GM18507 (cell line): ENCODE measurements around the gene ATP2A1.

Source experiments
- DNase-seq: peaks from one replicate; pipeline ENCODE4 v3.0.0; 2011; ENCODE audit warnings: low read depth; ENCODE audit not compliant: insufficient read length; ENCODE audit errors: extremely low spot score
- FAIRE-seq: peaks from 2 replicates; lab custom pipeline; 2011; peaks lifted over from hg19 to GRCh38; lab: Jason Lieb, UNC

The ATP2A1 gene

DNA sequence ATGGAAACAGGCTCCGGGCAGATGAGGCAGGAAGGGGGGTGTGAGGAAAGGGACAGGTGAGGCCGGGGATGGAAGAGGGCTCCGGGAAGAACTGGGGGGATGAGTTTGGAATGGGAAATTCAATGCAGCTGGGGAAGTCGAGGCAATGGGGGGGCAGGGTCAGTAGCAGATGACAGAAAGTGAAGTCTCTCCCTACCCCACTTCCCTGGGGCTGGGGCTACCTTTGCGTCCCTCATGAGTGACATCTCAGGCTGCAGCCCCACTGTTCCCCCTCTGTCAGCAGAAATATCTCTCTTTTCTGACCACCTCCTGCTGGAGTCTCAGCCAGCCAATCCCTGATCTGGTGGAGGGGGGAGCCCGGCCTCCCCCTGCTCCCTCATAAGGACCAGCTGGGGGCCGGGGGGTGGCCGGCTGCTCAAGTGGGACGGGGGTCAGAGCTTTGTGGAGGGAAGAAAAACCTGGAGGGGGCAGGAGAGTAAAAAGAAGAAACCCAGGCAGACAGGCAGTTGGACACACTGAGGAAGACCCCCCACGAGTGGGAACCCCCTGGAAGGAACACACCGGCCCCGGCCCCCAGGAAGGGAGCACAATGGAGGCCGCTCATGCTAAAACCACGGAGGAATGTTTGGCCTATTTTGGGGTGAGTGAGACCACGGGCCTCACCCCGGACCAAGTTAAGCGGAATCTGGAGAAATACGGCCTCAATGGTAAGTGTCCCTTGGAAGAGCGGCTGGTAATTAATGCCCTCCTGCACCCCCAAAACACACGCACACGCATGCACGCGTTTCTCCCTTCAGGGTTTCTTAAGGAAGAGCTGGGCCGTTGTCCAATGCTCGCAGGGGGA is at the start of gene ATP2A1:
TSS of gene ATP2A1 (plus strand) at position 406 of the 844 bp plus-strand sequence. CDS start at position 590, 184 bp downstream.
- FAIRE-seq: no peak
- no peak for DNase-seq

DNA sequence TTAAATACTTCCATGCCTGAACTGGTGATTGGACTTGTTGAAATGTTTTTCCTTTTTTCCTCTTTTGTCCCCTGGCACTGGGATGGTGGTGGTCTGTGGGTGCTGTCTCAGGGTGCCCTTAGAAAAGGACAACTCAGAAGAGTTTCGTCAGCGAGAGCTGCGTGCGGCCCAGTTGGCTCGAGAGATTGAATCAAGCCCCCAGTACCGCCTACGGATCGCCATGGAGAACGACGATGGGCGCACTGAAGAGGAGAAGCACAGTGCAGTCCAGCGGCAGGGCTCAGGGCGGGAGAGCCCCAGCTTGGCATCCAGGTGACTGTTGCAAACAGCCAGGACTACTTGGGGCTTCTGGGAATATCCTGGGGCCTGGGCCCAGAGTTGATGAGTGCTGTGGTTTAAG is 48.5 kb upstream of the ATP2A1 start:
- FAIRE-seq: no peak

DNA sequence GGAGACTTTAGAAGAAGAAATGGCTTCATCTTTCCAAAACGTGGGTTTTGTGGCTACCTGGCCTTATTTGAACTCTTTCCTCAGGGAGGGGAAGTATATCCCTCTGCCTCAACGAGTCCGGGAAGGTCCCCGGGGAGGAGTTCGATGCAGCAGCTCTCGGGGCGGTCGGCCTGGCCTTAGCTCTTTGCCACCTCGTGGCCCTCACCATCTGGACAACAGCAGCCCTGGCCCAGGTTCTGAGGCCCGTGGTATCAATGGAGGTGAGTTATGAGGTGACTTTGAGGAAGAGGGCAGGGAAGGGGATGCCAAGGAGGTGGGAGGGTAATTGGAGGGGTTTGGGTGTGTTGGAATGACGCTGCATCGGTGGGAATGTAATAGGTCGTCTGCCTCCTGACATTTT is 47.8 kb upstream of the ATP2A1 start:
- FAIRE-seq: no peak
- no peak for DNase-seq

More for the DNA sequence above, 48.5 kb upstream of the ATP2A1 start:
- DNase-seq: no peak

DNA sequence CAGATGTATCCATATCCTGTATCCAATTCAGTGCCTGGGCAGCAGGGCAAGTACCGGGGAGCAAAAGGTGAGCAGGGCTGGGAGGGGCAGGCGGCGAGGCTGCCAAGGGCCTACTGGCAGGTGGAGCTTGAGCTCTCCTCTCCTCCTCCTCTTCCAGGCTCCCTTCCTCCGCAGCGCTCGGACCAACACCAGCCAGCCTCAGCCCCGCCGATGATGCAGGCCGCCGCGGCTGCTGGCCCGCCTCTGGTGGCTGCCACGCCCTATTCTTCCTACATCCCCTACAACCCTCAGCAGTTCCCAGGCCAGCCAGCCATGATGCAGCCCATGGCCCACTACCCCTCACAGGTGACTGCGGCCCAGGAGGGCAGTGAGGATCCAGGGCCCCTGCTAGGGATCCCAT is 43.9 kb upstream of the ATP2A1 start:
- FAIRE-seq (no peak), DNase-seq (no peak)

DNA sequence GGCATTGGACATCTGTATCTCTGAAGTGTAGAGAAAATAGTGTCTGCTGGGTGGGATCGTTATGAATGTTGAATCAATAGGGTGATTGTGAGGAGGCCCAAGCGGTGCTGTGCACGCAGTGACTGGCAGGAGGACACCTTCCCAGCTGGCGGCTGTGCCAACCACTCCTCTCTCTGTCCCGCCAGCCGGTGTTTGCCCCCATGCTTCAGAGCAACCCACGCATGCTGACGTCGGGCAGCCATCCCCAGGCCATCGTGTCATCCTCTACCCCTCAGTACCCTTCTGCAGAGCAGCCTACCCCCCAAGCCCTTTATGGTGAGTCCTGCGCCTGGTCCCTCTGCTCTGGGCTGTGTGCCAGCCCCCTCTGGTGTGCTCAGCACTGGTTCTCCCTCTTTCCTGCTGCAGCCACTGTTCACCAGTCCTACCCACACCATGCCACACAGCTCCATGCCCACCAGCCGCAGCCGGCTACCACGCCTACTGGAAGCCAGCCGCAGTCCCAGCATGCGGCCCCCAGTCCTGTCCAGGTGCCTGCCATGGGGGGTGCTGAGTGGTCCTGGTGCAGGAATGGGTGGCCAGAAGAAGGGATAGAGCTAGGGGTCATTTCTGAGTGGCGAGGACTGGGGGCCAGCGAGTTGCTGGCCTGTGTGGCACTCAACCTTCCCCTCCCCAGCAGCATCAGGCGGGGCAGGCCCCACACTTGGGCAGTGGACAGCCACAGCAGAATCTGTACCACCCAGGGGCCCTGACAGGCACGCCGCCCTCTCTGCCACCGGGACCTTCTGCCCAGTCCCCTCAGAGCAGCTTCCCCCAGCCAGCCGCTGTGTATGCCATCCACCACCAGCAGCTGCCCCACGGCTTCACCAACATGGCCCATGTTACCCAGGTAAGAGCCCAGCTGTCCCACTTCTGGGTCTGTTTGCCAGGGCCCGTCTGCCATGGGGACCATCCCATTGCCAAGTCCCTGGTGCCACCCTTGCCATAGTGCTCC is 43.1 kb upstream of the ATP2A1 start:
- DNase-seq (no peak), FAIRE-seq (no peak)

DNA sequence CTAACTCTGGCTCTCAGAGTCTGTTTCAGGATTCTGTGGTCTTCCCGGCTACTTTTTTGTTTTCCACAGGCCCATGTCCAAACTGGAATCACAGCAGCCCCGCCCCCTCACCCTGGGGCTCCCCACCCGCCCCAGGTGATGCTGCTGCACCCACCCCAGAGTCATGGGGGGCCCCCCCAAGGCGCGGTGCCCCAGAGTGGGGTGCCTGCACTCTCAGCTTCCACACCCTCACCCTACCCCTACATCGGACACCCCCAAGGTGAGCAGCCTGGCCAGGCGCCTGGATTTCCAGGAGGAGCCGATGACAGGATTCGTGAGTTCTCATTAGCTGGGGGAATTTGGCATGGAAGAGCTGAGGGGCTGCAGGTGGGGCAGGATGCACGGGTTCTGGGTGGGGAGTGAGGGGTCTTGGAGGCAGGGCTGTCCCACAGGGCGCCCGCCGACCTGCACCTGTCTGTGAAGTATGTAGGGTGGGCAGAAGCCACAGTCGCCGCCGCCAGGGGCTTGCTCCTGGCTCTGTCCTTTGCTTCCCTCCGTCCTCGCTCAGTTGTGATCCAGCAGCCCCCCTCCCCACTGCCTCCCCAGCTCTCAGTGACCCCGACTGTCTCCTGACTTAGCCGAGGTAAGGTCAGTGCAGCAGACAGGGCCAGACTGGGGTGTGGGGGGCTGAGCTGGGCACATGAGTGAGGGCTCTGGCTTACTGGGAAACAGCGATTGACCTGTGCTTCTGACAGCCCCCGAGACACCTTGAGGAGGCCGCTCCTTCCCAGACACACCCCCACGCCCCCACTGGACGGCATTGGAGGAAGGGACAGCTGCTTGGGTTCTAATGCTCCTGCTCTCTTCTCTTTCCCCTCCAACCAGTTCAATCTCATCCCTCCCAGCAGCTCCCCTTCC is 42.2 kb upstream of the ATP2A1 start:
- DNase-seq (no peak), FAIRE-seq (no peak)

DNA sequence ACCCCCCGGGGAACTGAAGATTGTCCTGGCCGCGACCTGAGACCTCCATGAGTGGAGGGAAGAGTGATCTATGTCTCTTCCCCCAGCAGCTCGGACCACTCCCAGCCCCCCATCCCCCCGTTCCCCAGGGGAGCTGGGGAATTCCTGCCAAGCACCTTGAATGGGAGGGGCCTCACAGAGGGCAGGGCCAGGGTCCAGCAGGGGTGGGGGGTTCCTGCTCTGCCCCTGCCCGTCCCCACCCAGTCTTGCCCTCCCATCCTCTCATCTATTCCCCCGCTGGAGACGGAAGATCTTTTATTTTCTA is 41.6 kb upstream of the ATP2A1 start:
- DNase-seq (no peak), FAIRE-seq (no peak)

DNA sequence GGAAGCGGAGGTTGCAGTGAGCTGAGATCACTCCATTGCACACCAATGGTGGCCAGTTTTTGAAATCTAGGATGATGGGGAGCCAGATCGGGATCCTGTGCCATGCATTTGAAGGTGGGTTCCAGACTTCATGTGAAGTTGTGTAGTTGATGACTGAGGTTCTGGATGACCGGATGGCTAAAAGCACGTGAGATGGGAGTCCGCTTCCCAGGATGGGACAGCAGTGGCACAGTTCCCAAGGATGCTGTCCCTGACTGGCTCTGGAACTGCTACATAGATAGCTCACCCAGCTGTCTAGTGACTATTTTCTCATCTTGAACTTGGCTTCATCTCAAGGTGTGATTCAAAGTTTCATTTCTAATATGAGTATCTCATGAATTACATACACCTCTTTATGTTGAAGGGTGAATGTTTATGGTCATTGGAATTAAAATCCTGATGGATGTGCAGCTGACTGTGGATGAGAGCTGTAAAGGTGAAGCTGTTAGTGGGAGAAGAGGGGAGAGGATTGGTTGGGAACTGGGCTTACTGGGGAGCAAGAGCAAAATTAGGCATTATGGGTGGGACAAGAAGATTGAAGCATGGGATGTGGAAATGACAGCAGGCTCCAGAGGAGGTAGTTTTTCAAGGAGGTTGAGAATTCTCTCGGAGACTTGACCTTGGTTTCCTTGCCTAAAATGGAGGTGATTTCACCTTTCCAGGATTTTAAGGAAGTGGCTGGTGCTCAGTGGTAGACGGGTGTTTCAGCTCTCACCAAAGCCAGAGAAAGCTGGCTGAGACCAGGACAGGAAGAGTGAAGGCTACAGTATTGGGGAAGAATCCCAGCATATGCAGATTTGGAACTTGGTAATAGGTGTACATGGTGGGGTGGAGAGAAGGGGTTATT is 40.4 kb upstream of the ATP2A1 start:
- no peak for FAIRE-seq
- no peak for DNase-seq

DNA sequence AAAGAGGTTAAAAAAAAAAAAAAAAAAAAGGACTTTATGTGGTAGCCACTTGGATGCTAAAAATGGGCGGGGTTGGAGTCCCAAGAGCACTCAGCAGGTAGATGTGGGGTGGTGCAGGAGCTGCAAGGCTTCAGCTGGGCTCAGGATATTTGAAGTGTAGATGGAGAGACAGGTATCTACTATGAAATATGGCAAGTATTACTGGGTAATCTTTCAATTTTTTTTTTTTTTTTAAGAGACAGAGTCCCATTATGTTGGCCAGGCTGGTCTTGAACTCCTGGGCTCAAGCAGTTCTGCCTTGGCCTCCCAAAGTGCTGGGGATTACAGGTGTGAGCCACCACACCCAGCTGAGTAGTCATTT is 39.8 kb upstream of the ATP2A1 start:
- DNase-seq (no peak), FAIRE-seq (no peak)

DNA sequence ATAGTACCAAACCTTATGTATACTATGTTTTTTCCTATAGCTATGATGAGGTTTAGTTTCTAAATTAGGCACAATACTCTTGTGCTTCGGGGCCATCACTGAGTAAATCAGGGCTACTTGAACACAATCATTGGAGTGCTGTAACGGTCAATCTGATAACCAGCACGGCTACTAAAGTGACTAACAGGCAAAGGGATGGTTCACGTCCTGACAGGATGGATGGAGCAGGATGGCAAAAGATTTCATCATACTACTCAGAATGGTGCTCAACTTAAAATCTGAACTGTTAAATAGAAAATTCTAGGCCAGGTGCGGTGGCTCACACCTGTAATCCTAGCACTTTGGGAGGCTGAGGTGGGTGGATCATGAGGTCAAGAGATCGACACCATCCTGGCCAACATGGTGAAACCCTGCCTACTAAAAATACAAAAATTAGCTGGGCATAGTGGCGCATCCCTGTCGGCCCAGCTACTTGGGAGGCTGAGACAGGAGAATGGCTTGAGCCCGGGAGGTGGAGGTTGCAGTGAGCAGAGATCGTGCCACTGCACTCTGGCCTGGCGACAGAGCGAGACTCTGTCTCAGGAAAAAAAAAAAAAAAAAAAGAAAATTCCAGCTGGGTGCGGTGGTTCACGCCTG is 39.2 kb upstream of the ATP2A1 start:
- FAIRE-seq: no peak
- no peak for DNase-seq

DNA sequence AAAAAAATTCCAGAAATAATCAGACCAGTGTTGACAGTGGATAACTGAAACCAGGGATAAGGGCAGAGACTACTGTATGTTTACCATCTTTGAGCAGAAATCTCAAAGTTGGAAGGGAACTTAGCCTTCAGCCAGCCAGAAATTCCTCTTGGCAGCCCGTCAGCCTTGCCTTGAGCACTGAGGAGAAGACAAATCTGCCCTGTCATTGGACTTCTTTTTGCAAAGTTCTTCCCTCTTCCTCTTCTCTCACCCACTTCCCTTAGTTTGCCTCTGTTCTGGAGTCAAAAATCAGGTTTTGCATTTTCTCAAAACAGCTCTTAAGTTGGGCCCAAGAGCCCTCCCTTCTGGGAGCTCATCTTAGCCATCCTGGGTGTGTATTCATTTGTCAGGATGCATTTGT is 38.4 kb upstream of the ATP2A1 start:
- FAIRE-seq: no peak
- DNase-seq: no peak

DNA sequence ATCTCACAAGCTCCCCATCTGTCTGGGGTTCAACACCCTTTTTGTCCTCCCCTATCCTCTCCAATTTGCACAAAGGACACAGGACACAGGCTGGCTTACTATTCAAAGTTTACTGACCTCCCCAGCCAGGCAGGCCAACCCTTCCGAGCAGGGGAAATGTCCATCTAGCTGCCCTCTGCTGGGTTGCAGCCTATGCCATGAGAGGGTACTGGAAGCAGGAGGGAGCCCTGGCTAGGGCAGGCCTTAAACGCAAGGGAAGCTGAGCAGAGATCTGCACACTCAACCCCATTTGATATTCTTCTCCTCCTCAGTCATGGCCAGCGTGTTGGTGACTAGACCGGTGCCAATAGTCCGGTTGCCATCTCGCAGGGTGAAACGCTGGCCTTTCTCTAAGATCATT is 35.6 kb upstream of the ATP2A1 start:
- FAIRE-seq (no peak), DNase-seq (no peak)

DNA sequence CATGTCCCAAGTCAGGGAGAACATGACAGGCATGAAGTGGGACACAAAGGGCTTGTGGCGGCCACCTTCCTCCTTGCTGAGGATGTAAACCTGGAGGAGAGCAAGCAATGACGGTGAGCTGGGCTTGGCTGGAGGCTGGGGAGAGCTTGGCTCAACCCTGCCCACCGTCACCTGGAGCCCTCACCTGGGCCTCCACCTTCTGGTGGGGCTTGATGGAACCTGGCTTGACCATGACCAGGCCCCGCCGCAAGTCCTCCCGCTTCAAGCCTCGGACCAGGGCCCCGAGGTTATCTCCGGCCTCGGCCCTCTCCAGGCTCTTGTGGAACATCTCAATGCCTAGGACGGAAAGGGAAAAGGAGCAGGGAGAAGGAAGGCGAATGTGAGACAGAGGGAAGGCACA is 34.5 kb upstream of the ATP2A1 start:
- FAIRE-seq: no peak

DNA sequence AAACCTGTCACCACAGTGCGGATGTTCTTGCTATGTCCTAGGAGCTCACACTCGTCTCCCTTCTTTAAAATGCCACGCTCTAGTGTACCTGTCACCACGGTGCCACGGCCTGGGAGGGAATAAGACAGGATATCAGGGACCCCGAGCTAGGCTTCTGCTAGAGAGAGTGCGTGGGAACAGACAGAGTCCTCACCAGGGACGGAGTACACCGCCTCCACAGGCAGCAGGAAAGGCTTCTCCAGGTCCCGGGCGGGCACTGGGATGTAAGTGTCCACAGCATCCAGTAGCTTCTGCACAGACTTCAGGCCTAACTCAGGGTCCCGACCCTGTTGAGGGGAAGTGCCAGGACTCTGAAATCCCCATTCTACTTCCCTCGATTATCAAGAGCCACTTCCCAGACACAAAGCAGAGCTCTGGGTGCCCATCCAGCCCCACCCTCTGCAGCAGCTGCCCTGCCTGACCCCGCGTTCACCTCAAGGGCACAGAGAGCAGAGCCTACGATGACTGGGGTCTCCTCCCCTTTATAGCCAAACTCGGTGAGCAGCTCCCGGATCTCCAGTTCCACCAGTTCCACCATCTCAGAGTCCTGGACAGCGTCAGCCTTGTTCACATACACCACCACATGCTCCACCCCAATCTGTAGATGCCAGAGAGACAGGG is 33.9 kb upstream of the ATP2A1 start:
- FAIRE-seq: no peak
- no peak for DNase-seq

More for the DNA sequence above, 34.5 kb upstream of the ATP2A1 start:
- DNase-seq: no peak

DNA sequence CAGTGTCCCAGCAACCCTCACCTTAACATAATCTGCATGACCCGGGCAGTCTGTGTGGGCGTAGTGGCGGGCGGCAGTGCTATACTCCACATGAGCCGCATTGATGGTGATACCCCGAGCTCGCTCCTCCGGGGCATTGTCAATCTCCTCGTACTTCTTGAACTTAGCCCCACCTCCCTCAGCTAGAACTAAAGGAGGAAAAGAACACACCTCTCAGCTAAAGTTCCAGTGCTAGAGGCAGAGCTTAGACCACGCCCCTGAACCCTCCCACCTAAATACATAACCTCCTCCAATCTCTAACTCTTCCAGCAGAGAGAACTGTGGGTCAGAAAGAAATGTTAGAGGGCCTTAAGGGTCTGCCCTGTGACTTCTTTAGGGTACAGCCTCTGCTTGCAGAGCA is 33.0 kb upstream of the ATP2A1 start:
- FAIRE-seq (peak; percentile 78), DNase-seq (no peak)

DNA sequence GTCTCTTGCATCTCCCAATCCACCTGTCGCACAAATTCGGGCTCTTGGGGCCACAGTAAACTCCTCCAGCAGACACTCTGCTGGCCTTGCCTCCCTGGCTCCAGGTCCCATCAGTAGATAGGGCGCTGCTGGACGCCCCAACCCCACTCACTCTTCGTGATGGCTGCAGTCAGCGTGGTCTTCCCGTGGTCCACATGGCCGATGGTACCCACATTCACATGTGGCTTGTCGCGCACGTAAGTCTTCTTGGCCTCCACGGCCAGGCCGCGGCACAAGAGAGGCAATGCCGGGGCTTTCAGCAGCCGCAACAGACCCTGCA is 32.6 kb upstream of the ATP2A1 start:
- no peak for FAIRE-seq
- DNase-seq: no peak

DNA sequence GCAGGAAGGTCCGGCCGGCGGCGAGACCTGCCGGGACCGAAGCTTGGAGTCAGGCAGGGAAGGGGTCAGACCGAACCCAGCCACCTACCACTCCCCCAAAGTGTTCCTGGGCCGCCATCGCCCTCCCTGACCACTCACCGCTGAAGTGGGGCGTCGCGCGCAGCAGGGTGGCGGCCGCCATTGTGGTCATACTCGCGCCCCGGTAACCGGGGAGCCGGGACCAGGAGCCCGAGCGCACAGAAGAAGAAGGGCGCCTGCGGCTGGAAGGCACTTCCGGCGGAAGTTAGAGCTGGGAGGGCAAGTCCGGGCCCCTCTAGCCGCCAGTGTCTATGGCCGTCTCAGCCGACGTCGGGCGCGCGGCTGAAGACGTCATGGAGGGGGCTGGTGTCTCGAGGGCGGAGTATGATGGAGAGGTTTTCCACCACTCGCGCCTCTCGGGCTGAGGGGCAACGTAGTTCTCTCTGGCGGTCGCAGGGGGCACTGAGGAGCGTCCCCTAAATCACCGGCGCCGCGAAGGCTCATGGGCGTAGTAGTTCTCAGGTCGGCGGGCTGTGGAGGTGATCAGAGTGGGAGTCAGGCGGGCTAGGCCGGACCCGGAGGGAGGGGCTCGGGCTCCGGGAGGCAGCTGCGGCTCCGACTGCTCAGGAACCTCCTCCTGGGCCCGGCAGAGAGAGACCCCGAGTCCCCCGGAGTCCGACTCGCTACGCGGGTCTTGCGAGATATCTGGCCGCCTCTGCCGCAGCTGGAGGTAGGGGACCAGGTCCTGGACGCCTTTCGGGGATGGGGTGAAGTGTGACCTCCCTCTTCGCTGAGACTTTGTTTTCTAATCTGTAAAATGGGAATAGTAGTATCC is 32.0 kb upstream of the ATP2A1 start, which contains the start of gene TUFM:
TSS of gene TUFM (minus strand) at position 269 of the 853 bp plus-strand sequence. CDS start at position 190, 79 bp downstream.
- FAIRE-seq (peak; percentile 98), DNase-seq (peak; percentile 95)
